HG03159 (cell line): ENCODE data around the gene CTBP2.

ENCODE experiments used
- ATAC-seq: cut with Tn5 transposase; IDR thresholded peaks from one replicate; pipeline ENCODE4 v1.9.1; 2021; ENCODE audit warnings: mild to moderate bottlenecking, moderate library complexity; ENCODE audit not compliant: unreplicated experiment

The CTBP2 gene

DNA sequence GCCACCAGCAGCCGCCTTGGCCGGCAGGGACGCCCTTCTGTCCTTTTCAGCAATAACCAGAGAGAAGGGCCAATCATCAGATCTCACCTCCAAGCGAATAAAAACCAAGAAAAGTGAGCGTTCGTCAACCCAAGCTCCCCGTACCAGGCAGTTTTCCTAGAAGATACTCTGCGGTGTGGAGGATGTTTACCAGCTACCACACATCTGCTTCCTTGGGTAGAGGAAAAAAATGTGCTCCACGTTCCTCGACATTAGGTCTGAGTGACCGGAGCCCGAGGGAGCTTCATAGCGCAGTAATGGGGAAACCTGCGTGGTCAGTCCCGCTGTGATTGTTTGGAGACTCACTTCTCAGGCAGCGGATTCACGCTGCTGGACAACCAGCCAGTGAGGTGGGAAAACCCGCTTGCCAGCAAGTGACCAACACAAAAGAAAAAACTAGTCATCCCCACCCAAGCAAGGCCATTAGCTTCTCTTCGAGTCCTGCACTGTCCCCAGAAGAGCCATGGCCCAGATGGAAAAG lies 145.5 kb downstream of the CTBP2 start:
- ATAC-seq, result no peak

DNA sequence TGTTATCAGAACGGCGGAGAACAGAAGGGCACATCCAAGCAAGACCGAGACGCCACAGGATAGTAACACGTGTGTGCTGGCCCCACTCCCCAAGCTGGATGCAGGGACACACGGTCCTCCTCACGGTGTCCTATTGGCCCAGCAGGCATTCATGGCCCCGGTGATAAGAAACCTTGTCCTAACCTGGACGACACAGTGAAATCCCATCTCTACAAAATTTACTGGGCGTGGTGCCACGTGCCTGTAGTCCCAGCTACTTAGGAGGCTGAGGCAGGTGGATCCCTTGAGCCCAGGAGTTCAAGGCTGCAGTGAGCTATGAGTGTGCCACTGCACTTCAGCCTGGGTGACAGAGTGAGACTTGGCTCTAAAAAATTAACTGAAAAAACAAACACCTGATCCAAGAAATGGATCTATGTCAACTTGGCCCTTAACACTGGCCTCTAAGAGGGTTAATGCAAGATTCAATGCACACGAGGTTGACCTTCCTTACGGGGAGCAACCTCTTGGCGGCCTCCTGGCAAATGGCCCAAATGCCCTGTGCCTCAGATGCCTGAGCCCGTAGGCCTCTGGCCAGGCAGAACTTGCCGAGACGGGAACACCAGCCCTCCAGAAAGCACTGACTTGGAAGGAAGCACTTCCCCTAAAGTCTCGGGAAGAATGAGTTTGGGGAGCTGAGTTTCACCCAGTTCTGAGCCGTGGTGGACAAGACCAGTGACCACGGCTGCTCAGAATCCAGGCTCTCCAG lies 146.1 kb downstream of the CTBP2 start:
- no peak for ATAC-seq

DNA sequence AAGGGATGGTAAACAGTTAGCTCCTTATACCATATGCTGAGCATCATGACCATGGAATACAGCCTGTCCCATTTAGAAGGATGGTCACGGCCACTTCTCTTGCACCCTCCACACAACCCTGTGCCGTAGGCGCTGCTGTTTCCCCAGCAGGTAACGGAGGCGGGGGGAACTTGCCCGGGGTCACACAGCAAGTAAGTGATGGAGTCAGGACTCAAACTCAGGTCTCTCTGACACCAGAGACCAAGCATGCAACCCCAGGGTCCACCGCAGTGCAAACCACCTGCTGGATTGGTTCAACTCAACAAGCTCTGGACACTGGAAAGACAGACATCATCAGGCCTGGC lies 146.9 kb downstream of the CTBP2 start:
- no peak for ATAC-seq

DNA sequence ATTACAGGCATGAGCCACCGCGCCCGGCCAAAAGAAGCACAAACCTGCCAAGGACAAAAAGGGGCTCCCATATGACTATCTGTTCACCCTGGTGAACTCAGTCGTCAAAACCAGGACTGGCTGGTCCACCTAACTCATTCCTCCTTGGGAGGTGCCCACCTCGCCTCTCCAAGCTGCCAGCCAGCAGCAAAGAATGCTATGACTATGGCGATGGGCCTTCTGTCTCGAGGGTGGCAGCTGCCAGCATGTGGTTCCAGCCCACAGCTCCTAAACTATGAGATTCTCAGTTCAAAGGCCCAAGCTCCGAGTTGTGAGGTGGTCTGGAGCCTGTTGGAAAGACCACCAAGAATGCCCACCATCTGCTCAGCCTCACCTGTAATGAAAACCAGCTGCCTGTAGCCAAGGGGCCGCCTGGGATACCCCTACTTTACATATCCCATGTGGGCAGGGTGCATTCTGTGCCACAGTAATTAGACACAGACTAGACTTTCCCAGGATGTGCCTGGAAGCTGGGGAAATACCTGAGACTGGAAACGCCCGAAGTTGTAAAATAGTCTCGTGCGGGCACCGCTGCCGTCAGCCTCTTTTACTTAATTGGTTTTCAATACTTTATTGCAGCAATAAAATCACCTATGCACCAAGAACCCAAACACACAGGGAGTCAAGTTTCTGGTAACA lies 147.4 kb downstream of the CTBP2 start:
- ATAC-seq, result no peak

DNA sequence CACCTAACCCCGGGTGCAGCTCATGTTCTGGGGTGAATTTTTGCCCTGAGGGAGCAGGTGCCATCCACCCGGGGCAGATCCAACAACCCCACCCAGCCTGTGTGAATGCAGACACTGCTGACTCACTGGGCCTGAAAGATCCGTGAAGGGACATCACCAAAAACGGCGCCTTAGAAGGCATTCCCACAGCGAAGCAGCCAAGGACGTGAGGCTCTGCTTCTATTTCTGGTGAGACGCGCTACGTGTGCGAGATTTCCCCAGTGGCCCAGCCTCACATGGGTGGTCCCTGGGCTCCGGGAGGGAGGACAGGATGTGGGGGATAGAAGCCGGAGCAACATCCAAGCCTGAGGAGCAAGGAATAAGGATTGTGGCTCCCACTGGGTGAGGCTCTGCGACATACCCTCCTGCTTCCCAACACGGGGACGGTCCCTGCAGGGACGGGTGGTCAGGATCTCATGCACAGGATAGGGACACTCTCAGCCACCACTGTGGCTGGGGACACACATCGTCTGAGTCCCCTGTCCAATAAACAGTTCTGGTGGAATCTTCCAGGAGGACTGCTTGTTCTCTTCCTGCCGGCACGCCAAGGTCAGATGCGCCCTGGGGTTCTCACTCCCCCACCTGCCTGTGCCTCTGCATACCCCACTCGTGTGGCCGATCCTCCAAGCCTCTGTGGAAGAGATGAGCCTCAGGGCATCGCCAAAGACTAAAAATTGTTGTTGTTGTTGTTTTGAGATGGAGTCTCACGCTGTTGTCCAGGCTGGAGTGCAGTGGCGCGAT lies 148.2 kb downstream of the CTBP2 start:
- ATAC-seq, result no peak

DNA sequence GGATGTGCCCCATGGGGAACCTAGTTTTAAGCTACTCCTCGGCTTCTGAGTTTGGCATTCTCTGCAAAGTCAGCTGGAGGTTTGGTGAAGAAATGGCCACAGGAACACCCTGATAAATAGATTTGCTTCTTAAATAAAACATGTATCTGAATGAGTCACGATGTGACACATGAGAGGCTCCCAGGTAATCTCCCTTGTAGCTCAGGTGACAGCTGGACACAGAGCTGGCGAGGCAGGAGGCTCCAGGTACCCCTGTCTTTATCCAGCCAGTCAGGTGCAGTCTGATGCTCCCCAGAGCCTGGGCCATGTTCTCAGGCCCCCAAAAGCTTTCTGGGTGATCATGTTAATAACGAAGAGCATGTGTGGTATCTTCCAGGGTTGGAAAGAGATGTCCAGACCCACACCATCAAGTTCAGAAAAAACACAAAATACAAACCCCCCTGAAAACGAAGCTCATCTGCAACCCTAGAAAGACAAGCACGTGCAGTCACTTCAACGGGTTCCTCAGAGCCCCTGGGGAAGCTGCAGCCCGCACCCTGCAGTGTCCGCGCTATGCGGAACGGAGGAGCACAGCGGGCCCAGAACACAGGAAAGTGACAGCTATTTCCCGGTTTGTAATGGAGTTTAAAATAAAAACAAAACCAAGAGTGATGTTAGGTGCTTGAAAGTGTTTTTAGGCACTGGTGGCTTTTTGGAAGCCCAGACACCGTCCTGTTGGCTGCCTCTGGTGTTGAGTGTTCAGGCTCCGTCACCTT lies 149.0 kb downstream of the CTBP2 start:
- no peak for ATAC-seq

DNA sequence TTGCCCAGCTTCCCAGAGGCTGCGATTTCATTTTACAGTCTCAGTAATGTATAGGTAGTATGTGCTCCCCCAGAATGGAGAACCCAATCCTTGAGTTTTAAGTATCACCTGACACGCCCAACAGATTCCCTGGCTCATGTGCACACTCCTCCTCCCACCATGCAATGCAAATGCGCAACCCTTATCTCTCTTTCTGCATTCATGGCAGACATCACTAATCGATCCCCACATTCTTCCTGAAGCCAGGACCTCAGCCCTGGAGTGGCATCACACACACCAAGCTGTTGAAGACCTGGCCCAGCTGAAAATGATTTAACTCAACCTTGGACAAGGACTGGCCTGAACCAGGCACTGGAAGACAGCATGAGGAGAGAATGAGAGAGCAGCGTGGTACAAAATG lies 150.0 kb downstream of the CTBP2 start:
- ATAC-seq, result no peak

DNA sequence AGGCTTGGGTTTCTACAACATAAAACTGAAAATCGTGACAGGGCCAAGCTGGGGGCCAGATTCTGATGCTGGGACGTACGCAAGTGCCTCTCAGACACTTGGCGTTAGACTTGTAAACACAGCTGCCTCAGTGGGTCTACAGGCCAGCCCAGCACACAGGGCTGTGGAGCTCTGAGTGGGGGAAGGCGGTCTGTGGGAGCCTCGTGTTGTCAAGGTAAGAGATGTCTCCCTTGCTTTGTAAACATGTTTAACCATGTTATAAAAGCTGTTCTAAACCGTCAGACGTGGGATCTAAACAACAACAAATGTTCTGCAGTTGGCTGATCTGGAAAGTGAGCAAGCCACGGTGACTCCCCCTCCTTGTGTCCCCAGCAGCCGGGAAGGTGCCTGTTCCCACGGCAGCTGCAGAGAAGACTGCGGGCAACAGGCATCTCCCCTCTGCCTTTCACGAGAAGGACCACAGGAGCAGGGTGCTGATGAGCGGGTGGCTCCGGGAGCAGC lies 150.7 kb downstream of the CTBP2 start:
- no peak for ATAC-seq

DNA sequence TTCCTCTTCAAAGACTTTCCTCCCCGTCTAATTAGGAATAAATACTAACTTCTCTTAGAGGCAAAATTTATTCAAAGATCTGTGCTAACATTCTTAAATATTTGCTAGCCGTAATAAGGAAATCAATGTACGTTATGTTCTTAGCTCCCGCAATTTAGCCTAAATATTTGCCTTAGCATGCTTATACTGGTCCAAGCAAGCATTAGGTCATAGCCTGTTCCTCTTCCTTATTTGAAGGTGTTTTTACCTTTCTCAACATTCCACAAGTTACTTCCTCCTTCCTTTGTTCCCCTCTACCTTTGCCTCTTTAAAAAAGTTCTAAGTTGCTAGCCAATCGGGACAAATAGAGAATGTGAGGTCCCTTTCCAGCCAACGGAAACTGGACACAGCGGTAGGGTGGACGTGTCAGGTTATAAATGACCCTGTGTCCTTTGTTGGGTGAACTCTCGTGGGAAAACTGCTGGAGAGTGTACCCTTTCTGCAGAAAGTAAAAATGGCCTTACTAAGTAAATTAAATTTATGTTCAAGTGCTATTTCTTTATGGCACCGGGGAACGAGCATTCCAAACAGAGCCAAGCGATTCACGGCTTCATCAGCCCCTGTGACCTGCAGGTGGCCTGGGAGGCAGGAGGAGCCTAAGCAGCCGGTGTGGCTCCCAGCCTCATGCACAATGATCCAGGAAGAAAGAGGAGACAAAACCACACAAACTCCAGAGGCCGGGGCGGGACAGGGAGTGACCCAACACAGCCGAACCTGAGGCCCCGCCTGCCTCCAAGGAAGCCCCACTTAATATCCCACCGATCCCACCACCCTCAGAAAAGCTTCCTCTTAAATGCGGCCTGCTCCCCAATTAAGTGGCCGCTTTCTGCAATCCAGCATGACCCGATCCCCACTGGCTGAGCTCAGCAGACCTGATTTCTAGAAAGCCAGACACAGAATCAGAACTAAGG lies 151.4 kb downstream of the CTBP2 start:
- no peak for ATAC-seq

DNA sequence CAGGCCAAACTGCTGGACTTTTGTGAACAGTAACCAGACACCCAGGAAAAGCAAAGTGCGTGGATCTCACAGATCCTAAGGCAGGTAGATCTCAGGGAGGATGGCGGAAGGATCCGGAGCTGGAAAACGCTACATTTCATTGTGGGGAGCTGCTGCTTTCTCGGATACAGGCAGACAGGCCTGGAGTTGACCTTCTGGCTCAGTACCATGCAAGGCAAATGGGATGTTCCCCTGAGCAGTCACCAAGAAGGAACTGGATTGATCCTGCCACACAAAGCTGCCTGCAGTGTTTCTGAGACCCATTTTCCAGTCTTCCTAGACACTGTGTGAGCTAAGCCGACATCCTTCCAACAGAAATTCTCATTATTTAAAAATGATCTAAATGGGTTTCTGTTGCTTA lies 152.9 kb downstream of the CTBP2 start:
- ATAC-seq, result no peak

DNA sequence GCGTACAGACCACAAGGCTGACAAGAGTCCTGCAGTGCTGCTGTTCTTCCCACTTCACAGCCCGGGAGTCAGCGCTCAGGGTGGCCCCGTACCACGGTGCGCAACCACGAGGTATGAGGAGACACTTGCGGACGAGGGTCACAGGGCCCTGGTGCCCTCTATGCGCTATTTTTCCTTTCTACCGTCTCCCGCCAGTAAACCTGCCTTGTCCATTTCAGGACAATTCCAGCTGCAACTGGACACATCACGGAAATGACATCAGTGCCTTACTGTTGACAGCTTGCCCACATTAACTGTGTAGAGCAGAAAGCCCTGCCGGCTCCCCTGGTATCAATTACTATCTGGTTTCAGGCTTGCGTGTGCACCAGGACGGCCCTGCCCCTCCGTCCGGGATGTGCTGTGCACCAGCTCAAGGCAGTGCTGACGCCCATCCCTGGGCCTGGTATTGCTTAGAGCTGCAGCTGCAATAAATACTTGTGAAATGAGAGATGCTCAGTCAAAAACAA lies 153.4 kb downstream of the CTBP2 start:
- no peak for ATAC-seq

DNA sequence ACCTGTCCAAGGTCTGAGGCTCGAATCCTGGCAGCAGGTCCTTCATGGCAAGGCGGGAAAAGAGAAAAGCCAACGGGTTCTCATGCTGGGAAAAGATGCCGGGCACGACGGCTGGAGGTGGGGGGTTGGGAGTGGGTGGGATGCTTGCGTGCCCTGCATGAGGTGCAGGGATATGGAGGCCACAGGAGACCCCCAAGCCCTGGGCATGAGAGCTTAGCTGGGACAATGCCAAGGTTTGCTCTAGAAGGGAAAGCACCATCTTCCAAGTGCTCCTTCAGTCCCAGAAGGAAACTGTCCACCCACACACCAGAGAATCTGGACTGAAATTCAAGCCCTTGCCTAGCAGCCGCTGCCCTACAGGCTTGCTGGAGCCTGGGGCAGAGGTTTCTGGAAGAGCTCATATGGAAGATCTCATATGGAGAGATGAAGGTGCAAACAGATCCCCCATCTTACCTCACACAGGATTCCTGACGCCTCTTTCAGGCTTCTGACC lies 154.1 kb downstream of the CTBP2 start:
- no peak for ATAC-seq

DNA sequence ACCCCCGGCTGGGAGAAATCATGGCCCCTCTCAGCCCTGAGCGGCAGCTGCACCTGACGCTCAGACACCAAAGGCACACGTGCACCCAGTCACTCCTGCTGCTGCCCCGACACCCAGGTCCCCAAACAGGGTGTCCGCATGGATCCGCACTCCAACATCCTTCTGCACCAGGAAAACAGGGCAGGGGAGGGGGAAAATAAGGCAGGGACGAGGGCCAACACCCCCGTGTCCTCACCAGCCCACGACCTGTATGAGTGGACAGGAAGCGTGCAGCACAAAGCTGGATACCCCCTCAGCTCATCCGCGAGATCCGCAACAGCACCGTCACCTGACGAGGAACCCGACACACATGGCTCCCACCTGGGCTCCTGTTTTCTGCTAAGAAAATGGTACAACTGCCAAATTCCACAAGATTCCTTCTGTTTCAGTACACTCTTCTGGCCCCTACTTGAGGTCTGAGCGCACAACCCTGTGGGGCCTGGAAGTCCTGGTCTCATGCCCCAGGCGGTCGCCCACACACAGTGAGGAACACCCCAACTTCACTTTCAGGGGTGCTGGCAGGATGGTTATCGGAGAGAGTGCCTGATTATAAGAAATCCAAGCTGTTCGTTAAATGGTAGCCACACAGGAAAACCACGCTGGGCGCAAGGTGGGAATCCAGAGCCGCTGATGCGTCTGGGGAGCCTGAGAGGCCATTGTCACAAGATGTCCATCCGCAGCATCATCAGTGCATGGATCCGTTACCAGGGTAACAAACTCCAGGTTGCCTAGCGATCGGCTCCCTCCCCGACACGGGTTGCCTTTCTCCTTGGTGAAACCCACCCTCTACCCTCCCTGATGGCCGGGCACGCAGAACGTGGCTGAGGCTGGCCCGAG lies 154.8 kb downstream of the CTBP2 start:
- no peak for ATAC-seq

DNA sequence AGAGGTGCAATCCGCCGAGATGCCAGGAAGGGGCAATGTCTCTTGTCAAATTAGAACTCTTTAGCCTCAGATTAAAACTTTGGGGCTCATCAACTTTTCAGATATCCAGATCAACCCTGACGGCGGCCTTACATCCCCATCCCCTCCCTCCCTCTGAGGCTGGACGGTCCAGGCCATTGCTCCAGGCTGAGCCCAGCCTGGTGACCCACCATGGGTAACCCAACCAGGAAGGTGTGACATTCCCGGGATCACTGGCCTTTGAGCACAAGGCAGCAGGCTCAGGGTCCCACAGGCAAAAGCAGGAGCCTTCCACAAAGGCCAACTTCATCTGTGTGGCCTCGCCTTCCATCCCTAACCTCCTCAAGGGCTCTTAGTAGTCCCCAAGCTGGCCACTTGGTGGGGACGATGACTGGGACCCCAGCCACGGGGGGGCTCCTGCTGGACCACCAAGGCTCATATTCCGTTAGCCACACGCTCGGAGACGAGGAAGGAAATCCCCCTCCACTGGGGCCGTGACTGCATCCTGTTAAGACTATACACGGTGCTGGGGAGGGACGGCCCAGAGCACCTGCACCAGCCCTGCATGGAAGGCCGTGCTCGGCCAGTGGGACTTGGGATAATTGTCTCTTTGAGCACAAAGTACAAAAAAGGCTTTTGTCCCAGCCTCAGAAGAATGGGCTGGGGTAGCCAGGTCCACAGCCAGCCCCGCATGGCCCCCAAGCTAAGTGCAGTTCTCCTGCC lies 155.6 kb downstream of the CTBP2 start:
- no peak for ATAC-seq

DNA sequence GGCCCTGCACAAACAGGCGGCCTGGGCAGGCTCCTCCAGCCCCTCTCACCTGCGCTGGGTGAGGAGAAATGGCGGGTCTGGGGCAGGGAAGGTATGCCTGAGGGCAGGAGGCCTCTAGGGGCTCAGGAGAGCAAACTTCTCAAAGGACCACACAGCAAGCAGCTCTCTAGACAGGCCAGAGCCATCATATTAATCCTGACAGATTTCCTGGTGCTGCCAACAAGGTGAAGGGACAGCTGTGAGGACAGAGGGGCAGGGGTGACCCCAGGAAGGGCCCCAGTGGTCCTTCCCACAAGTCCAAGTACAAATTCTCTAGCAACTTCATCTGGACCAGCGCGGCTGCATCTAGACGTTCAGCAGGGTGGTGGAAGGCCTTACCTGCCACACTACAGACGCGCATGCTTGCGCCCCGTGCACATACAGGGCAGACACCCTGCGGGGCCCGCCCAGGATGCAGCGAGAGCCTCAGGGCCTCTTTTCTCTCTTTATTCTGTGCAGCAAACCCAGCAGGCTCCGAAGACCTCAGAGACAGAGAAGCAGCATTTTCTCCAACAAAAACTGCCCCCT lies 156.4 kb downstream of the CTBP2 start:
- no peak for ATAC-seq

DNA sequence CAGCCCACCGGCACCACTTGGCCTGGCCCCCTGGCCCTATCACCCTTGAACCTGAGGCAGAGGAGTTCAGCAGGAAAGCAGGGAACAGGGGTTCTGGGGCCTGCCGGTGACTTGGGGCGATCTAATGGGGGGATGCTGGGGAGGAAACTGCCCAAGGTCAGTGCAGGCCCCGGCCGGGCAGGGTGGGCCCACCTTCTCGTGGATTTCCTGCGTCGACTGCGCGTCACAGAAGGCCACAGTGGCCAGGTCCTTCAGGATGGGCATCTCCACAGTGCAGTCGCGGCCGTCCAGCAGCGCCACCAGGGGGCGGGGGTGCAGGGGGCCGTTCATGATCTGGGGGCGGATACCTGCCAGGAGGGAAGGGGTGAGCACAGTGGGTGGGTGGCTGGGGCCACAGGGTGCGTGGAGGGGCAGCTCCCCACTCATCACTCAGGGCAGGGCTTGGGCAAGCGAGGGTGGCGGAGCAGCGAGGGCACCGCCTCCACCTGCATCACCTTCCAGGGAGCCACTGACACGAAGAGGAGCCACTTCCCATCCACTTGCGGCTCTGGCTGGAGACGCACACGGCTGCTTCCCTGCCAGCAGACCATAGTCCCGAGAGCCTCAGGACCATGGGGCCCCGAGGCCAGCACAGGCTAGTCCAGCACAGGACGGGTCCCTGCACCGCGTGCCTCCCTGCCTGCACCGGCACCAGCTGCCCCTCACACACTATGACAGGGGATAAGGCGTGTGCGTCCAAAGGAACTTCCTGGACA lies 157.0 kb downstream of the CTBP2 start:
- no peak for ATAC-seq
